Psoas muscle (tissue), 8 donors: ENCODE data around the gene AP3S1. TPM values are rescaled to one million over a fixed set of nuclear protein-coding genes. Genes with fewer than 3 reads are reported as not detected.

ENCODE experiments used
- ATAC-seq, 4 donors: fragments of 200-7000 bp; cut with Tn5 transposase; one replicate each; pipeline ENCODE4 v1.9.1; 2020; ENCODE audit warnings: moderate library complexity in 3 of 4, mild to moderate bottlenecking in 2 of 4
- DNase-seq, 2 donors: peaks; one replicate each; pipeline ENCODE4 v3.0.0-alpha.2; 2020
- H3K27ac ChIP-seq: fragments of 200-600 bp; one replicate; pipeline ENCODE4 v1.8.0; 2022
- H3K27me3 ChIP-seq, 3 donors: fragments of 200-600 bp in 1 of 3; one replicate each; pipeline versions ENCODE4 v1.6.1 to v1.8.0; 2013 to 2022; ENCODE audit warnings: low read length in 2 of 3, mild to moderate bottlenecking in 2 of 3, moderate library complexity in 1 of 3; ENCODE audit not compliant: insufficient read depth in 3 of 3
- H3K36me3 ChIP-seq, 2 donors: fragments of 200-600 bp in 1 of 2; one replicate each; pipeline versions ENCODE4 v1.6.1 to v1.8.0; 2013 to 2022; ENCODE audit warnings: low read depth in 1 of 2, mild to moderate bottlenecking in 1 of 2, moderate library complexity in 1 of 2; ENCODE audit not compliant: insufficient read depth in 1 of 2
- H3K4me1 ChIP-seq: fragments of 200-600 bp; one replicate; pipeline ENCODE4 v1.8.0; 2022
- H3K4me3 ChIP-seq: fragments of 200-600 bp; one replicate; pipeline ENCODE4 v1.8.0; 2022; ENCODE audit warnings: mild to moderate bottlenecking
- H3K9me3 ChIP-seq: fragments of 200-600 bp; one replicate; pipeline ENCODE4 v1.8.0; 2022
- CTCF ChIP-seq: fragments of 200-600 bp; IDR thresholded peaks from one replicate; pipeline ENCODE4 v1.8.0; 2022; ENCODE audit warnings: antibody characterized with exemption
- WGBS, 3 donors: extraction: QIAGEN DNeasy Blood & Tissue Kit; methylation state at CpG; one replicate each; pipeline versions ENCODE4 v1.1.6 to v1.1.7; 2013; 5-methylcytosine and 5-hydroxymethylcytosine counted together
- intact Hi-C, 2 donors: fragments of 100-400 bp; cut with DNase I; formaldehyde crosslinking; loops; one replicate each; pipeline versions ENCODE4 v1.11.0 to v1.14.2; 2022
- polyA plus RNA-seq, 3 donors: library from polyadenylated mRNA; stranded (reverse); fragments of 200-250 nt; gene quantifications; one replicate each; pipeline ENCODE4 v1.2.3, GENCODE V29; 2013
- total RNA-seq, 4 donors: library from RNA; stranded (reverse); fragmentation: NEBNext Ultra II Directional in 2 of 4; extraction: Animal tissue kit (Norgen Biotek cat#: 25700) in 2 of 4; gene quantifications; one replicate each; pipeline versions ENCODE4 v1.2.1 to v1.2.4, GENCODE V29; 2021 to 2023
- donor health status: healthy with polysubstance abuse.
- donor health status: DM: no; HTN: no; CAD: no; lungs with moderate emphysema.
- donor health status: Bipolar disorder and iron deficiency.
- donor health status: healthy.
- donor health status: DM: yes; HTN: yes; CAD: no.
- donor health status: DM: no; HTN: no; CAD: no.
- donor health status: DM: no; HTN: no; CAD: no.
- donor health status: DM: yes; HTN: yes; CAD: no.

The AP3S1 gene
- total and polyA plus RNA-seq, 7 donors = 20.2 to 30.8 (median 27.6) TPM

- intact Hi-C loops = no loop called here
- 96 to 98% (median 98%) methylated on average over 4 of the region's 4 CpGs for WGBS, 3 donors
- no peaks in the 10 kb centered on the region for H3K9me3 ChIP-seq
- no peaks in the 10 kb centered on the region for H3K4me1 ChIP-seq
- no peak overlapping the region for H3K4me3 ChIP-seq
- no peak for TF ChIP-seq CTCF
- H3K36me3 ChIP-seq = peaks cover 0 to 37% of the 10 kb centered on the region in 2 donors
- H3K27ac ChIP-seq = no peak overlapping the region
- peaks cover 0 to 4% (median 0%) of the 10 kb centered on the region in 3 donors for H3K27me3 ChIP-seq
- no peak for ATAC-seq
- no peak for DNase-seq
Observed at GRCh38 chr5:115825948-115826347, 15.8 kb upstream of the AP3S1 start.

GRCh38 chr5:115829913-115830312 is 11.8 kb upstream of the AP3S1 start:
- intact Hi-C loops = no loop called here

GRCh38 chr5:115831163-115831768 is 10.5 kb upstream of the AP3S1 start:
- Histone ChIP-seq H3K4me3 (no peak overlapping the region), H3K36me3 (peaks cover 6 to 89% of the 10 kb centered on the region in 2 donors), H3K9me3 (no peaks in the 10 kb centered on the region), H3K4me1 (no peaks in the 10 kb centered on the region), H3K27ac (no peak overlapping the region), H3K27me3 (no peaks in the 10 kb centered on the region)
- ATAC-seq (peak in 2 of 4 donors; percentile 42 to 65), DNase-seq (no peak)
- intact Hi-C loops = no loop called here
- peak; percentile 63 for TF ChIP-seq CTCF
- WGBS, 3 donors = 51 to 57% (median 51%) methylated on average over 2 of the region's 2 CpGs

More at GRCh38 chr5:115829913-115830312, 11.8 kb upstream of the AP3S1 start:
- Histone ChIP-seq H3K4me1 (no peaks in the 10 kb centered on the region), H3K9me3 (no peaks in the 10 kb centered on the region), H3K27me3 (no peaks in the 10 kb centered on the region), H3K36me3 (peaks cover 6 to 75% of the 10 kb centered on the region in 2 donors), H3K27ac (no peak overlapping the region), H3K4me3 (no peak overlapping the region)
- no peak for TF ChIP-seq CTCF
- ATAC-seq (no peak), DNase-seq (no peak)
- WGBS, 3 donors = 86 to 94% (median 94%) methylated on average over 5 of the region's 5 CpGs

GRCh38 chr5:115835481-115835880 is 6.3 kb upstream of the AP3S1 start:
- DNase-seq = no peak
- no peaks in the 10 kb centered on the region for H3K9me3 ChIP-seq

More at GRCh38 chr5:115835481-115835880, 6.3 kb upstream of the AP3S1 start:
- intact Hi-C loops = no loop called here
- Histone ChIP-seq H3K27ac (no peak overlapping the region), H3K36me3 (peaks cover 6 to 78% of the 10 kb centered on the region in 2 donors), H3K27me3 (no peaks in the 10 kb centered on the region), H3K4me3 (no peak overlapping the region), H3K4me1 (peaks cover 27% of the 10 kb centered on the region)
- no peak for TF ChIP-seq CTCF
- ATAC-seq = no peak
- WGBS, 3 donors = 80 to 86% (median 86%) methylated on average over 4 of the region's 4 CpGs
